NOMO-1 treated with DMSO at 0.1 percent for 48 hours (cell line): Measurements from ENCODE around the gene ZAR1.
"Not testable (repeated sequence)": the region's sequence is repeated elsewhere in the genome, so short reads cannot be mapped to it uniquely, and the experiment has no call there.

Experiments used
- DNase-seq: peaks from one replicate; lab custom pipeline; 2025; ENCODE audit not compliant: unreplicated experiment; lab: John Stamatoyannopoulos, UW

Gene ZAR1, protein sequence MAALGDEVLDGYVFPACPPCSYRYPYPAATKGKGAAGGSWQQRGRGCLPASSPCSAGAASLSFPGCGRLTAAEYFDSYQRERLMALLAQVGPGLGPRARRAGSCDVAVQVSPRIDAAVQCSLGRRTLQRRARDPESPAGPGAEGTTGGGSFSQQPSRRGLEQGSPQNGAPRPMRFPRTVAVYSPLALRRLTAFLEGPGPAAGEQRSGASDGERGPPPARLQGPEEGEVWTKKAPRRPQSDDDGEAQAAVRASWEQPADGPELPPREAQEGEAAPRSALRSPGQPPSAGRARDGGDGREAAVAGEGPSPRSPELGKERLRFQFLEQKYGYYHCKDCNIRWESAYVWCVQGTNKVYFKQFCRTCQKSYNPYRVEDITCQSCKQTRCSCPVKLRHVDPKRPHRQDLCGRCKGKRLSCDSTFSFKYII

GRCh38 chr4:48490012-48490679, at the start of gene ZAR1:
Gene ZAR1 (plus strand): TSS chr4:48490252. CDS start chr4:48490292, 40 bp downstream.
- no peak for DNase-seq

DNA sequence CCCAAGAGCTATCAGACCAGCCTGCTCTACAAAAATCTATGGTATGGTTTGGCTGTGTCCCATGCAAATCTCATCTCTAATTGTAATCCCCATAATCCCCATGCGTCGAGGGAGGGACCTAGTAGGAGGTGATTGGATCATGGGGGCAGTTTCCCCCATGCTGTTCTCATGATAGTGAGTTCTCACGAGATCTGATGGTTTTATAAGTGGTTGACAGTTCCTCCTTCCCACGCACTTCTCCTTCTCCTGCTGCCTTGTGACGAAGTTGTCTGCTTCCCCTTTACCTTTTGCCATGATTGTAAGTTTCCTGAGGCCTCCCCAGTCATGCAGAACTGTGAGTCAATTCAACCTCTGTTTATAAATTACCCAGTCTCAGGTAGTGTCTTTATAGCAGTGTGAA, 49.1 kb upstream of the ZAR1 start:
- DNase-seq, result peak; percentile 27

DNA sequence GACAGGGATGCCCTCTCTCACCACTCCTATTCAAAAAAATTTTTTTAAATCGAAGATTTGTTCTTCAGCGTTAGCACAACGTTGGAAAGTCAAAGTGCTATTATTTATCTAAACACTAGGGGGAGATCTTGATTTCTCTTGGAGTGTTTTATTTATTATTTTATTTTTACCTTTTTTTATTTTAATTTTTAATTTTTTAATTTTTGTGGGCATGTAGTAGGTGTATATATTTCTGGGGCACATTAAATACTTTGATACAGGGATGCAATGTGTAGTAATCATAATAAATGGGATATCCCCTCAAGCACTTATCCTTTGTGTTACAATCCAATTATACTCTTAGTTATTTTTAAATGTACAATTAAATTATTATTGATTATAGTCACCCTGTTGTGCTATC, 44.3 kb upstream of the ZAR1 start:
- DNase-seq, result no peak

GRCh38 chr4:48446642-48447041, 43.4 kb upstream of the ZAR1 start:
- no peak for DNase-seq

- no peak for DNase-seq
These were observed 40.9 kb upstream of the ZAR1 start for GRCh38 chr4:48449151-48449550.

- peak; percentile 19 for DNase-seq
These were observed 39.3 kb upstream of the ZAR1 start for GRCh38 chr4:48450740-48451139.

DNA sequence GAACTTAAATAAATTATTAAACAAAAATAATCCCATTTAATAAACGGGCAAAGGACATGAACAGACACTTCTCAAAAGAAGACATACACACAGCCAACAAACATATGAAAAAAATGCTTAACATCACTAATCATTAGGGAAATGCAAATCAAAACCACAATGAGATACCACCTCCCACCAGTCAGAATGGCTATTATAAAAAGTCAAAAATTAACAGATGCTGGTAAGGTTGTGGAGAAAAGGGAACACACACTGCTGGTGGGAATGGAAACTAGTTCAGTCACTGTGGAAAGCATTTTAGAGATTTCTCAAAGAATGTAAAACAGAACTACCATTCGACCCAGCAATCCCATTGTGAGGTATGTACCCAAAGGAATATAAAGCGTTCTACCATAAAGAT, 38.4 kb upstream of the ZAR1 start:
- DNase-seq, result not testable (repeated sequence)

GRCh38 chr4:48454591-48454990, 35.5 kb upstream of the ZAR1 start:
- DNase-seq, result no peak

- no peak for DNase-seq
These were observed 29.1 kb upstream of the ZAR1 start for GRCh38 chr4:48461000-48461399.

GRCh38 chr4:48462363-48462762, 27.7 kb upstream of the ZAR1 start:
- no peak for DNase-seq

DNA sequence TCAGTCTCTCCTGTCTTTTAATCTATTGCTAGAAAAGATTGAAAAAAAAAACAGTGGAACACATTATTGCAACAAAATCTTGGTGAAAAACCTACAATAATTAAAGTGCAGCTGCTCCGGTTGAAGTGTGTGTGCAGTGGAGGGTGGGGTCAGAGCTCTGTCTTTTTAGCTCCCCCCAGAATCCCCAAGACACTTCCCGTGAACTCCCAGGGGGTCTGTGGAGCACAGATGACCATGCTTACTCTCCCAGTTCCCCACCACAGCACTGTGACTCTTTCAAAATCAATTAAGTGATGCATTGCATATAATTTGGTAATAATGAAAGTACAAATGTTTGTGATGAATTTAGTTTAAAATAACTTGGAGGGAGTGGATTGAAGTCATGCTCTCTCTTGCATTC, 22.6 kb upstream of the ZAR1 start:
- DNase-seq, result no peak

DNA sequence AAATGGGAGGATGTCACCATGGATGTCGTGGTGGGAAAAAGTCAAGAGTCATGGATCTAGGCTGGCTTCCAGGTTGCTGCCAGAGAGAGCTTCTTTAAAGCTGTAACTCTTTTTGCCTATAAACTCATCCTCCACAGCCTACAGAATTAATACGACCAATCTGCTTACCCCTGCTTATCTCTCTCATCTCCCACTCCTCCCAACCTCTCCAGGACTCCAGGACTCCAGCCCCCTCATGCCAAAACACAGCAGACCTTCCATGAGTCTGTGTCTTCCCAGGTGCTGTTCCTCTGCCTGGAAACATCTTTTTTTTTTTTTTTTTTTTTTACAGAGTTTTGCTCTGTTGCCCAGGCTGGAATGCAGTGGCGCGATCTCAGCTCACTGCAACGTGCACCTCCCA, 22.2 kb upstream of the ZAR1 start:
- no peak for DNase-seq

GRCh38 chr4:48470137-48470536, 19.9 kb upstream of the ZAR1 start:
- DNase-seq, result no peak

DNA sequence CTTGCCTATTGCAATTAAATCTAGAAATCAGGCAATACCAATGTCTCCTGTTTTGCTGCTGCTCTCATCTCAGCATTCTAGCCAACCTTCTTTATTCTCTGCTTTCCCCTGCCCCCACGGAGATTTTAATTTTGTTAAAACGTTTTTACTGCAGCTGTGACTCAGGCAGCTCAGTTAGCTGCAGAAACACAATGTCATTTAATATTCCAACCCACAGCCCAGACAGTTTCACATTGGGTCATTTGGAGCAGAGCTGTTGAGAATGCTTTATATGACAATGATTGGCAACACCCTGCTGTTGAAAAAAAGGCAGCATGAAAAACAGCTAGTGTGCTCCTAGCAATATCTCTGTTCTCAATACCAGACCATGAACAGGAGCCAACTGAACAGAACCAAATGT, 19.5 kb upstream of the ZAR1 start:
- DNase-seq, result no peak

DNA sequence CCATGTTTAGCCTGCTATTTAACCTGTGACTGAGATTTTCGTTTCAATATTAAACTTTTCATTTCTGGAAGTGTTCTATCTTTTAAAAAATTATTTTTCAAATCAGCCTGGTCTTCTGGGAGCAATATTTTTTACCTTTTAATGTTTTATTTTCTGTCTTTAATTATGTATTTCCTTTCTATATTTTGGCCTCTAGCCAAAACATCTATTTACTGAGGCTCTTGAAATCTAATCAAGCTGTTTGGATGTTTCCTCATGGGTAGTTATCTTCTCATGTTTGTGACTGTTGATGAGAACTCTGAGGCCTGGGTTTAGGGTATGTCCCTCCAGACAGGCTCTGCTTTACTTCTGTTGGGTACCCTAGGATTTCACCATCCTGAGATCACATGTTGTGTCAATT, 17.3 kb upstream of the ZAR1 start:
- DNase-seq, result no peak

DNA sequence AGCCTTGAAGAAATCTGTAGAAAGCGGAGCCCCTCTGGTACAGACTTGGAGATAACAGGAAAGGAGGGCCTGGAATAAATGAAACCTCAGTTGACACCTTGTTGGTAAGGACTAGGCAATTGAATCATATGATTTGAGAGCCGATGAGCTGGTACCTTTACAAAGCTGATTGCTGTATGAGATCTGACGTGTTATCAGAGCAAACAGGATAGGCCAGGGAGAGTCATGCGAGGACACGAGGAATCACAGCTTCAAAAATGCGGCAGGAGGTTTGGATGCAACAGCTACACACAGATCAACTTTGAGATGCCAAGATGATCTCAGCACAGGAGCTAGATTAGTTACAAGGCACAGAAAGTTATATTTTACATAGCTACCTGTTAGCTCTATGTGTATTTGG, 14.3 kb upstream of the ZAR1 start:
- DNase-seq, result no peak

DNA sequence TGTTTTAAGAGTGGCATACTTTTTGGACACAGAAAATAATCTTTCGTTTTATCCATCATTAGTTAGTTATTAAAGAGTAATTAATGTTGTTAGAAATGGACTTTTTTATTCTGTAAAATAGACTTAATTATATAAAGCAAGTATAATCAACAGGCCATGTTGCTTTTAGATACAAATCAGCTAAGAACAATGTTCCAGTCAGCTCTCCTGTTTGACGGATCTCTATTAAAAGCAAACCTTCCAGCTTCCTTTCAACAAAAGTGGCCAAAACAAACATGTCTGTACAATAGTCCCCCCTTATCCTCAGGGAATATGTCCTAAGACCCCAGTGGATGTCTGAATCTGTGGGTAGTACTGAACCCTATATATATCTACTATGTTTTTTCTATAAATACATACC, 11.8 kb upstream of the ZAR1 start:
- DNase-seq, result no peak

DNA sequence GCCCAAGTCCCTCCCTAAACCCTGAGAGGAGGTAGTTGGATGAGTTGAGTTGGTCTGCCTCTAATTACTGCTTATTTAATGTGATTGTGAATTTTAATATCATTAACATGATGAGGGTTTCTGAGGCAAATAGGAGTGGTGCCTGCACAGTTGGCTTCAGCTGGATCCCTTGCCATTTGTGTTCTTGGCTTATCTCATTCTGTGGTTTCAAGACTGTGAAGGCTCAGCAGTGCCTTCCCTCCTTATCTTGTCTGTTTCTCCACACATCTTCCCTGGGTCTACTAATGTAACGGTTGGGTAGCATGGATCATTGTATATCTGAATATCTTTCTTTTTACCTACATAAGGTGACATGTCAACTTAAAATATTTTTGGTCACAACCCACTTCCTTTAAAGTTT, 8.5 kb upstream of the ZAR1 start:
- DNase-seq, result no peak

GRCh38 chr4:48483006-48483776, 6.9 kb upstream of the ZAR1 start, which contains the start of gene SLC10A4:
Gene SLC10A4 (plus strand): TSS chr4:48483343. CDS start chr4:48483562, 219 bp downstream.
- peak; percentile 27 for DNase-seq

- no peak for DNase-seq
These were observed 6.1 kb upstream of the ZAR1 start for GRCh38 chr4:48483777-48484493.
